GM10847 (cell line): ENCODE measurements around the gene NXPH2.

Source experiments
- POLR2A ChIP-seq: IDR thresholded peaks from 2 replicates; pipeline ENCODE4 v1.6.1; 2011; ENCODE audit not compliant: insufficient read length; ENCODE audit errors: extremely low read depth

The NXPH2 gene

DNA sequence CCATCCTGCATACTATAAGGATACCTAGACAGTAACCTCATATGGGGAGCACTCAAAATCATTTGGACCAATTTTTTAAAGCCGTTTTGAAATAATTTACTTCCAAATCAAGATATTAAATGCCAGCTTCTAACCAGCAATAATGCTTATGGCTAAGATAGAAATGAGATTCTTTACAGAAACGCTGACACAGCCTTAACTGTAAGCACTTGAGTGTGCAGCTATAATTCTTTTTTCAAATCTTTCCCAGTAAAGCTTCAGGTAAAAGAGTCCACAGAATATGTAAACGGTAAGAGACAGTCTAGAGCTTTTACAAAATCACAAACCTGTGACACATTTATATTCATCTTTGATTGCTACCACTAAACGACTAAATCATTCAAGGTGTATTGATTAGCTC is 4.5 kb downstream of the NXPH2 start:
- no peak for TF ChIP-seq POLR2A

DNA sequence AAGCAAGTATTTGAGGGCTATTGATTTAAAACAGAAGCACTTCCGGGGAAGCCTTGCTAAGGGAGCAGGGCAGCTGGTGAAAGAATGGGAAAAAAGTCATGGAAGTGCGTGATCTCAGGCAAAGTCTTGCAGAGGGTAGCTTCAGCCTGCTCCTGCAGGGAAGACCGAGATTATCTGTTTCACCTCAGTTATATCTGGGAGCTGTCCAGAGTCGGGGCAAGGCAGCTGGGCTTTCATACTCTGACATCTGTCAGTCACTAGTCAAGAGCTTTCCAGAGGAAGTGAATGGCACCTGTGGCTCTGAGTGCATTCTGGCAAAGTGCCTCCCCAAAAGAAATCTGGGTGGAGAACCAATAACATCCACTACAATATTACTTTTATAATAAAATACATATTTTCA is 8.7 kb downstream of the NXPH2 start:
- TF ChIP-seq POLR2A, result no peak

DNA sequence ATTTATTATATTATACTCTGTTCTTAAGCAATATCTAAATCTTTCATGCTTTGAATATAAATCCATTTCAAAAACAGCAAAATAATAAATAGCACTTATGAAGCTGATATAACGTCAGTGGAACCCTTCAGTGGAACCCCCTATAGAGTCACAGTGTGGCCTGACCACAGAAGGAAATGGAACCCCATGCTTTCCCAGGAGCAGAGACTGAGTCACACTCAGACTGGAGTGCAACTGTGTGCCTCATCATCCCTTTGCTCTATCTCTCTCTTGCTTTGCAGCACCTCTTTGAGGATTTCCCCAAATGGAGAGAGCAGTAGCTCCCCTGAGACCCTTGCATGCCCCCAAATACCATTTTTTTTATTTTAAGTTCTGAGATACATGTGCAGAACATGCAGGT is 13.1 kb downstream of the NXPH2 start:
- no peak for TF ChIP-seq POLR2A

DNA sequence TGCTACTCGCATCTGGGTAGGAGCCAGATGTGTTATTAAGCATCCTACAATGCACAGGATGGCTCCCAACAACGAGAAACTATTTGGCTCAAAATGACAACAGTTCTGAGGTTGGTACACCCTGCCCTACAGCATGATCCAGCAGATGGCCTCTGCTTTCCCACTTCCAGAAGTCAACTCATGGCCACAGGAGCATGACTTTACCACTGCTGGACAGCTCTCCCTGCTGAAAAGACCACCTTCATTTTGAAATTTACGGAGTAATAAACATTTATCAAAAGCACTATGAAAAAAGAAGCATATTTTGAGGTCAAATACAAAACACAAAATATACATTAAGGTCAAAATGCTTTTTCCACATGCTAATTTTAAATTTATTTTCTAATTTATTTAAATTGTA is 13.7 kb downstream of the NXPH2 start:
- TF ChIP-seq POLR2A, result no peak

DNA sequence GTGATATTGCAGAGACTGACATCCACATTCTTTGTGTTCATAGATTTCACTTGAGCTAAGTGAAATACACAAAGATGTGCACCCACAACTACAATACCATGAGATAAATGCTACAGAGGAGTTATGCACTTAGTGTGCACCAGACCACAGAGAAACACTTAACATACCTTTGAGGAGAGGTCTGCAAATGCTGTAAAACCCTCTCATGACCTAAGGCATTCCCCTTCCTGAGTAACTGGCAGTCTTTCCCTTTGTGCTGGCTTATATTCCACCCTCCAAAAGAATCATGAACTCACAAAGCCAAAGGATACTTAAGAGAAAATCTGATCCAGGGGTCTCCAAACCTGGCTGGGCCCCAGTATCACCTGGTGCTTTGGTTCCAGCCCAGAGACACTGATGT is 16.2 kb downstream of the NXPH2 start:
- TF ChIP-seq POLR2A, result no peak

DNA sequence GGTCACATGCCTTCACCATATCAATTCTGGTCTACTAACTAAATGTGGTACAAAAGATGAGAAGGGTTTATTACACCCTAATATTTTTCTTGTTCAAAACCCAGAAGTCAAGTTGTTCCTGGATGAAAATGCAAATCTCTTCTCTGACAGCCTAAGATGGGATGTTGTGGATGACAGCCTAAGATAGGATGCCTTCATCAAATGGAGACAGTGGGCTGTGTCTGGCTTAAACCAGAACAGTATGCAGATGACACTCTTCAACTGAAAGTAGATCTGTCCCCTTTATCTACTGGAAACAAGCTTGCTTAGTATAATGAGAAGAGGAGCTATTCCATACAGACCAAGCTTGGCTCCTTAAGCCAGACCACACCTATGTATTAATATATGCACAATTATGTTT is 17.7 kb downstream of the NXPH2 start:
- no peak for TF ChIP-seq POLR2A

DNA sequence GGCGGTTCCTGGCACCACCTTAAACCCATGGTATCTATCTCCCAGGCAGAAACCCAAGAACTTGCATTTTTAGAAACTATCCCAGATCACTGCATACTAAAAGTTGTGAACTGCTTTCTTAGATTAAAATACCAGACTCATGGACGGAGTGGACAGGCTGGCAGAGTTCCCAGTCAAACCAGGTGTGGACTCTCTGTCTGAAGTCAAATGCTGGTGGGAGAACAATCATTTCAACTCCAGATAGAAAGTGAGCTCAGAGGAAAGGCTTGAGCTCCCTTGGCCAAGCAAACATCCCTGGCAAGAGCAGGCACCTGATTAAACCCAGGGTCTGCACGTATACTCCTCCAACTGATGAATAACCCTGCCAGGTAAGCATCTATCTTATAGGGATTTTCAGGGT is 19.5 kb downstream of the NXPH2 start:
- TF ChIP-seq POLR2A, result no peak

DNA sequence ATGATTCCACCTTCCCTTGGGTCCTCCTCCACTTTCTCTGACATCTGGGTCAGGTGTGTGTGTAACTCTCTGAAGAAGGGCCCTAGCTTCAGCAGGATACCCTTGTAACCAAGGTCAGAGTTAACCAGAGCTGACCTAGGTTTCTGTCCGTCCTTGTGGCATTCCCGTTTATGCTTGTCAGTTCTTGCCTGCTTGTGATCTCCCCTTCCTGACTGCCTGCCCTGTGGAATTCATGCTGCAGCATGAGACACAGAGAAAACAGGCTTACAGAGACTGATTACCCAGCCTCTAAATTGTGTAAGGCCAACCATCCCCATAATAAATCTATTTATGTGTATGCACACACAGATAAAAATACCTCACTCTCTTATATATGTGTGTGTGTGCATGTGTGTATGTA is 22.8 kb downstream of the NXPH2 start:
- TF ChIP-seq POLR2A, result no peak

DNA sequence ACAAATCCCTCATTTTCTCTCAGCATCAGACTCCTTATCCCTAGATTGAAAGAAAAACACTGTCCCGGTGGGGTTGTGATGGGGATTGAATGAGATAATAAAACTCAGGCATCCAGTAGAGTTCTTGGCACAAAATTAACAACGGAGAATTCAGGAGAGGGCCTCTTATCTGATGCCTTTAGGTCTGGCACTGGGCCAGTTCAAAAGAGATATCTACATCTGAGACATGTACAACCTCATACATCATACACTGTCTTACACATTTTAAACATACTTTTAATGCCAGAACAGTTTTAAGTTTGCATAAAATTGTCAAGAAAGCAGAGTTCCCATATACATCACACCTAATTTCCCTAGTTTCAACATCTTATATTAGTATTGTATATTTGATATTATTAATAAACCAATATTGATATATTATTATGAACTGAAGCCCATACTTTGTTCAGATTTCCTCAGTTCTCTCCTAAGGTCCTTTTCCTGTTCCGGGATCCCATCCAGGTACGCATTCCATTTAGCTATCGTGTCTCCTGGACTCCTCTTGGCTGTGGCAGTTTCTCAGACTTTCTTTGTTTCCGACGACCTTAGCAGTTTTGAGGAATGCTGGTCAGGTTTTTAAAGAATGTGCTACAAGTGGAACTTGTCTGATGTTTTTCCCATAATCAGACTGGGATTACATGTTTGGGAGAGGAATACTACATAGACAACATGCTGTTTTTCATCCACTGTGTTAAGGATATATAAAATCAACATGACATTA is 27.8 kb downstream of the NXPH2 start:
- no peak for TF ChIP-seq POLR2A

DNA sequence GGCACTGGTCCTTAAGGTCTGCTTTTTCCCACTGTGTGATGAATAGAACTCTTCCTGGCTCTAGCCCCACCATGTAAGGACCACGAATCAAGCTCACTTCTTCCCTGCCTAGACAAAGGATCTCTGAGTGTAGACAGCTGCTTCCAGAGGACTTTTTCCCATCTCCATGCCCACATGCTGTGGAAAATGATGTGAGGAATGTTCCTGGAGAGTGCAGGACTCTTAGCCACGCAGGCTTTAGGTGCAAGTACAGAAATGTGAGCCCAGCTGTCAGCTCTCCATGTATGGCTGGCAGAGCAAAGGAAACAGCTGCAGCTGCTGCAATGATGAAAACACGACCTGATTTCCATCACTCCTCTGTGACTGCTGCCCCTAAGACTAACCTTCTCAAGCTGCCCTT is 35.5 kb downstream of the NXPH2 start:
- TF ChIP-seq POLR2A, result no peak

DNA sequence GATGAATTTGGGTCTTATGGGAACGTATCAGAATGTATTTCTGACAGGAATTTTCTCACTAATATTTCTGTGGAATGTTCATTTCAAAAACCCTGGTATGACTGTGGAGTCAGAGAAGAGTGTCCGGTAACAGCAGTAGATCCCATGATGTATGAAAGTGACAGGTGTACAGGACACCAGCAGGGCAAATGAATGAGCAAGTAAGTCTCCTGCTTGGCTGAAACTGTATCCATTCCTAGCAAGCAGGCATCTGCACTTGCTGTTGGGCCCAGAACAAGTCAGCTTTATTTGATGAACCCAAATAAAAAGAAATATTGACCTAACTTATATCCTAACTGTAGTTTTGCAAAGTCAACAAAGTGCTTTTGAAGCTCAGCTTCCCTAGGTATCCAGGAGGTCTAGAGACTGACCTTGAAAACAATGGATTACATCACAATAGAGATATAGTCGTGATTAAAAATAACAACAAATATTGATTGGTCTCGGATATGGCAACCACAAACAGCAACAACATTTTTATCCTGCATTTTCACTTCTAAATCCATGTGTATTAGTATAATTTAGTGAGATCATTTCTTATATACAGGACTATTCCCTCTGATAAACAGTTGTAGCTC is 37.6 kb downstream of the NXPH2 start:
- TF ChIP-seq POLR2A, result no peak

DNA sequence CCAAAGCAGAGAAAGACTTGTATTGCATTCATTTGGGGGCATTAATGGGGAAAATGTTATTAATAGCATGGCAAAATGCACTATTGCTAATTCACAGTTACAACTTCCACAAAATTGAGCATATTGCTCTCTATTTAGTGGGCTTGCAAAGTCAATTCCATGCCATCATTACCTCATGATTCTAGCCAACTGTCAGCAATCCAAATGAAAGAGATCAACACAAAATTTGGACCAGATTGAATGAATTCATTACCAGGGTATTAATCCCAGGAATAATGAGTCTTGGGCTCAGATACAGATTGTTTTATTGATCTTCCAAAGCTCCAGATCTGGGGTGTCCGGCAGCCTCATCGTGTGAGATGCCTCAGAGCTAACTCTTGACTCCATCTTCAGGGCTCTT is 38.3 kb downstream of the NXPH2 start:
- no peak for TF ChIP-seq POLR2A

DNA sequence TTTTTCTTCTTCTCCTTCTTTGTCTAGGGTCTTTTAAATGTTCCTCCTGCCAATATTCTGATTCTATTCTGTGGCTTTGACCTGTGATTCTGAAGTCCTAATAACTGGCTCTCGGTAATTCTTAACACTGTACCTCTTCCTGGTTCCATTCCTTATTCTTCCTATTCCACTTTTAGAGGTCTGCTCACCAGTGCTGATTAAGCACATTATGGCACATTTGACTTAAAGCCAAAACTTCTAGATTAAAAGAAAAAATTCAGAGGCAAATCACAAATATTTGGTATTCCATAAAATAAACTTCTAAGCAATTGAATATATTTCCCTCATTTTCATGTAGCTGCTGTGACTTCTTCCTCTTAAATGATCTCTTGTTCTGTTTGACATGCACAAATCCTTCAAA is 47.5 kb downstream of the NXPH2 start:
- no peak for TF ChIP-seq POLR2A

DNA sequence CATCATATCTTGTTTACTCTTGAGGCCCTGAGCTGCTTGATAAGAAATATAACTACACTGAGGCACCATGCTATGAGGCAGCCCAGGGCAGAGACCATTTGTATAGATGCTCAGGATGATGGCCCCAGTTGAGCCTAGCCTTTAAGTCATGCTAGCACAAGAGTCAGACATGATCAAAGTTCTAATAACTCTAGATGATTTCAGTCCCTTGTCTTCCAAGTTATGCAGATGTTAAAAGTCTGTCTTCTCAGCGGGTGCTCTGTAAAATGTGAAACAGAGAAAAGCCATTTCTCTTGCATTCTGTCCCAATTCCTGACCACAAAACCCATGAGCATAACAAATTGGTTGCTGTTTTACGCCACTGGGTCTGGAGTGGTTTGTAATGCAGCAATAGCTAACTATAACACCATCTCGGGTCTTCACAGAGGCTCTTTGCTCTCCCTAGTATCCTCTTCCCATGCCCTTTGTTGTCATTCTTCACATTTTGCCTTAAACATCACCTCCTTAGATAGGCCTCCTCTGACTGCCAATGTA is 49.6 kb downstream of the NXPH2 start:
- no peak for TF ChIP-seq POLR2A

DNA sequence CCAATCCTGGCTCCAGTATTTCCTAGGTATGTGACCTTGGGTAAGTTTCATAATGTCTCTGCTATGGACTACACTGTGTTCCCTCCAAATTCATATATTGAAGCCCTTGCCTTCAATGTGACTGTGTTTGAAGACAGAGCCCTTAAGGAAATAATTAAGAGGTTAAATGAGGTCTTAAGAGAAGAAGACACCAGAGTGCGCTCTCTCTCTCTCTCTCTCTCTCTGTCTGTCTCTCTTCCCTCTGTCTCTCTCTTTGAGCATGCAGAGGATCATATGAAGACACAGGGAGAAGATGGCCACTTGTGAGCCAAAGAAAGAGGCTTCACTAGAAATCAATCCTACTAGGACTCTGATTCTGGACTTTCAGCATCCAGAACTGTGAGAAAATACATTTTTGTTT is 52.2 kb downstream of the NXPH2 start:
- TF ChIP-seq POLR2A, result no peak

DNA sequence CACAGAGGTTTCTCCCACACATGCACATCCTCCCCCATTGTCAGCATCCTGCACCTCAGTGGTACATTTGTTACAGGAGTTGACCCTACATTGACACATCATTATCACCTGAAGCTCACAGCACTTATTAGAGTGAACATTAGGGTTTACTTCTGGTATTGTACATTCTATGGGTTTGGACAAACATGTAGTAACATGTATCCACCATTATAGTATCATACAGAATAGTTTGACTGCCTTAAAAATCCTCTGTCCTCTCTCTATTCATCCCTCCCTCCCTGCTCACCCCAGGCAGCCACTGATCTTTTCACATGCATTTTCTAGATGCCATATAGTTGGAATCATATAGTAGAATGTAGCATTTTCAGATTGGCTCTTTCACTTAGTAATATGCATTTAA is 53.5 kb downstream of the NXPH2 start:
- TF ChIP-seq POLR2A, result no peak
